HUES6 (cell line): ENCODE data around the gene U2AF1.
"Not testable (repeated sequence)": the region's sequence is repeated elsewhere in the genome, so short reads cannot be mapped to it uniquely, and the experiment has no call there.

Experiments used
- H3K27ac ChIP-seq: 2 replicates; pipeline ENCODE4 v1.7.0; 2013; ENCODE audit warnings: low read depth, mild to moderate bottlenecking, low read length, inconsistent platforms
- H3K27me3 ChIP-seq: 2 replicates; pipeline ENCODE4 v1.6.1; 2013; ENCODE audit warnings: low read length; ENCODE audit not compliant: control insufficient read depth, insufficient read depth
- H3K36me3 ChIP-seq: 2 replicates; pipeline ENCODE4 v1.6.1; 2013; ENCODE audit warnings: low read length; ENCODE audit not compliant: control insufficient read depth, insufficient read depth
- H3K4me1 ChIP-seq: 2 replicates; pipeline ENCODE4 v1.6.1; 2013; ENCODE audit warnings: low read length; ENCODE audit not compliant: control insufficient read depth, insufficient read depth
- H3K4me3 ChIP-seq: 2 replicates; pipeline ENCODE4 v1.5.1; 2013; ENCODE audit warnings: low read depth, low read length
- H3K9ac ChIP-seq: one replicate; pipeline ENCODE4 v1.6.1; 2013; ENCODE audit warnings: mild to moderate bottlenecking, low read length
- H3K9me3 ChIP-seq: 2 replicates; pipeline ENCODE4 v1.6.1; 2013; ENCODE audit warnings: low read depth, low read length; ENCODE audit not compliant: control insufficient read depth, insufficient read depth

The U2AF1 gene

GRCh38 chr21:43076023-43076637 lies 31.2 kb downstream of the U2AF1 start:
- H3K27ac ChIP-seq, H3K4me3 ChIP-seq, H3K9me3 ChIP-seq, H3K9ac ChIP-seq, H3K36me3 ChIP-seq, H3K4me1 ChIP-seq, H3K27me3 ChIP-seq: not testable (repeated sequence)

- H3K9ac ChIP-seq, H3K27me3 ChIP-seq, H3K4me3 ChIP-seq, H3K36me3 ChIP-seq, H3K9me3 ChIP-seq, H3K4me1 ChIP-seq, H3K27ac ChIP-seq: not testable (repeated sequence)
These were observed 32.0 kb downstream of the U2AF1 start, which contains the start of gene CBS for GRCh38 chr21:43075170-43076022. Gene CBS (minus strand): TSS chr21:43075835. CDS start chr21:43072193, 3,642 bp downstream.

GRCh38 chr21:43074401-43075169 lies 32.8 kb downstream of the U2AF1 start:
- H3K4me1 ChIP-seq, H3K9ac ChIP-seq, H3K27me3 ChIP-seq, H3K36me3 ChIP-seq, H3K27ac ChIP-seq, H3K9me3 ChIP-seq, H3K4me3 ChIP-seq: not testable (repeated sequence)

- H3K9ac ChIP-seq, H3K36me3 ChIP-seq, H3K27ac ChIP-seq, H3K4me3 ChIP-seq, H3K9me3 ChIP-seq, H3K4me1 ChIP-seq, H3K27me3 ChIP-seq: not testable (repeated sequence)
These were observed 34.6 kb downstream of the U2AF1 start for GRCh38 chr21:43072742-43073141.

- H3K9ac ChIP-seq, H3K27ac ChIP-seq, H3K36me3 ChIP-seq, H3K27me3 ChIP-seq, H3K4me3 ChIP-seq, H3K9me3 ChIP-seq, H3K4me1 ChIP-seq: not testable (repeated sequence)
These were observed 37.7 kb downstream of the U2AF1 start for GRCh38 chr21:43069682-43070081.

GRCh38 chr21:43068065-43068464 lies 39.3 kb downstream of the U2AF1 start:
- not testable (repeated sequence) for H3K4me1 ChIP-seq, H3K27ac ChIP-seq, H3K9ac ChIP-seq, H3K36me3 ChIP-seq, H3K9me3 ChIP-seq, H3K4me3 ChIP-seq, H3K27me3 ChIP-seq

- not testable (repeated sequence) for H3K27me3 ChIP-seq, H3K9me3 ChIP-seq, H3K9ac ChIP-seq, H3K4me1 ChIP-seq, H3K4me3 ChIP-seq, H3K36me3 ChIP-seq, H3K27ac ChIP-seq
These were observed 40.7 kb downstream of the U2AF1 start for GRCh38 chr21:43066690-43067089.

- not testable (repeated sequence) for H3K36me3 ChIP-seq, H3K4me1 ChIP-seq, H3K27me3 ChIP-seq, H3K9me3 ChIP-seq, H3K9ac ChIP-seq, H3K4me3 ChIP-seq, H3K27ac ChIP-seq
These were observed 41.4 kb downstream of the U2AF1 start for GRCh38 chr21:43065991-43066390.

- not testable (repeated sequence) for H3K36me3 ChIP-seq, H3K27ac ChIP-seq, H3K27me3 ChIP-seq, H3K9me3 ChIP-seq, H3K9ac ChIP-seq, H3K4me1 ChIP-seq, H3K4me3 ChIP-seq
These were observed 43.0 kb downstream of the U2AF1 start for GRCh38 chr21:43064265-43064917.

- not testable (repeated sequence) for H3K4me3 ChIP-seq, H3K27me3 ChIP-seq, H3K4me1 ChIP-seq, H3K27ac ChIP-seq, H3K36me3 ChIP-seq, H3K9ac ChIP-seq, H3K9me3 ChIP-seq
These were observed 44.3 kb downstream of the U2AF1 start for GRCh38 chr21:43062955-43063664.
